ENCODE data around the gene BANP.
"Not testable (repeated sequence)": the region's sequence is repeated elsewhere in the genome, so short reads cannot be mapped to it uniquely, and the experiment has no call there.

GRCh38 chr16:88025828-88026555 is 74.8 kb downstream of the BANP start:
- not testable (repeated sequence) for TF ChIP-seq EZH2 (IDR thresholded peaks at IDR 0.05; ENCODE audit: low read depth, low read length, severe bottlenecking); MAX (IDR thresholded peaks at IDR 0.05); SP4 (IDR thresholded peaks at IDR 0.05; ENCODE audit: low read length); POLR2AphosphoS5 (IDR thresholded peaks at IDR 0.05; ENCODE audit: low read depth, low read length); NRF1 (IDR thresholded peaks at IDR 0.05; ENCODE audit: low read depth, low read length)
